NCI-H2227 treated with DMSO at 0.1 percent for 48 hours (cell line): ENCODE results near the gene GAK.

Experiments
- DNase-seq: peaks from one replicate; lab custom pipeline; 2025; lab: John Stamatoyannopoulos, UW

Gene GAK

GRCh38 chr4:849478-850175 is 82.5 kb downstream of the GAK start:
- no peak for DNase-seq

GRCh38 chr4:848803-849477 is 83.2 kb downstream of the GAK start:
- DNase-seq: no peak

- DNase-seq: no peak
These were observed 83.8 kb downstream of the GAK start for GRCh38 chr4:848307-848691.

- no peak for DNase-seq
These were observed 86.3 kb downstream of the GAK start for GRCh38 chr4:845836-846251.

GRCh38 chr4:845233-845835 is 86.8 kb downstream of the GAK start:
- DNase-seq: no peak

GRCh38 chr4:844752-845232 is 87.3 kb downstream of the GAK start:
- no peak for DNase-seq

GRCh38 chr4:839675-840443 is 92.3 kb downstream of the GAK start:
- DNase-seq: no peak

GRCh38 chr4:837772-838171 is 94.3 kb downstream of the GAK start:
- DNase-seq: no peak

- no peak for DNase-seq
These were observed 95.3 kb downstream of the GAK start for GRCh38 chr4:836750-837301.

GRCh38 chr4:836003-836511 is 96.1 kb downstream of the GAK start:
- no peak for DNase-seq

GRCh38 chr4:835148-836002 is 96.7 kb downstream of the GAK start:
- DNase-seq: no peak

- no peak for DNase-seq
These were observed 97.6 kb downstream of the GAK start for GRCh38 chr4:834368-835147.

GRCh38 chr4:833731-834367 is 98.3 kb downstream of the GAK start:
- no peak for DNase-seq

- no peak for DNase-seq
These were observed 99.0 kb downstream of the GAK start for GRCh38 chr4:833156-833555.

GRCh38 chr4:832536-832935 is 99.6 kb downstream of the GAK start:
- no peak for DNase-seq

GRCh38 chr4:832108-832507 is 100.0 kb downstream of the GAK start:
- no peak for DNase-seq

GRCh38 chr4:831483-831805 is 100.7 kb downstream of the GAK start:
- no peak for DNase-seq

GRCh38 chr4:830601-831482 is 101.3 kb downstream of the GAK start:
- no peak for DNase-seq
